ENCODE data around the gene SDCCAG8. TPM values are rescaled to one million over a fixed set of nuclear protein-coding genes. Genes with fewer than 3 reads are reported as not detected.

Gene SDCCAG8
- total RNA-seq, 1 experiment from 2014 or later: 10.0 TPM

DNA sequence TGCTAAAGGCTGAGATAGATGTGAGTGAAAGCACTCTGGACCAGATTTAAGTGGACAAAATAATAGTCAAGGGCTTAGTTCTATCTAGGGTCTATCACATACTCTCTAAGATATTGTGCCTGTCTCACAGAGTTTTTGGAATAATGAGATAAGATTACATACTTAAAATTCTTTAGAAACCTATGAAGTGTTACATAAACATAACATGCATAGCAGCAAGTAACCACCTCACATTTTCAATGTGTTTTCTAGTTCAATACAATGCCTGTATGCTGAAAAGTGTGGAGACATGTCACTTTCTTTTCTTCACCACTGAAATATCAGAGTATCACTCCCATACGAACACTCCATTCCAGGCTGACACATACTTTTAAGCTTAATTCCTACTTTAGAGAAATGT lies 16.2 kb downstream of the SDCCAG8 start:
- Histone ChIP-seq H3K4ac (ENCODE audit: low read depth, low read length) (no peak overlapping the region), H2AK5ac (ENCODE audit: insufficient read length, low read length) (no peak overlapping the region), H2BK5ac (ENCODE audit: insufficient read length, low read length) (no peak overlapping the region), H3K4me2 (ENCODE audit: insufficient read depth, insufficient read length, low read length) (no peak overlapping the region), H4K91ac (ENCODE audit: insufficient read length, low read depth, low read length) (no peak overlapping the region), H2BK20ac (ENCODE audit: low read depth, low read length, poor library complexity, severe bottlenecking) (no peak overlapping the region), H3K4me1 (ENCODE audit: insufficient read depth, low read length) (peaks cover 2% of the 10 kb centered on the region; the same call in 1 of the 2 replicates), H2BK15ac (ENCODE audit: low read depth, low read length) (no peak overlapping the region), H3K18ac (ENCODE audit: insufficient read length, low read depth, low read length) (no peak overlapping the region), H2BK12ac (ENCODE audit: insufficient read length, low read depth, low read length) (no peak overlapping the region), H3K27ac (ENCODE audit: insufficient read length, low read depth, low read length) (no peak overlapping the region), H3K79me2 (ENCODE audit: insufficient read depth, low read length) (no peaks in the 10 kb centered on the region), H4K5ac (ENCODE audit: insufficient read length, low read depth, low read length) (no peak overlapping the region), H3K9ac (ENCODE audit: extremely low read depth, insufficient read length, low read length) (no peak overlapping the region), H4K8ac (replicated peaks; ENCODE audit: insufficient read length, low read depth, low read length) (no peak overlapping the region), H3K23me2 (ENCODE audit: insufficient read length, low read depth, low read length, poor library complexity, severe bottlenecking) (peaks cover 2% of the 10 kb centered on the region), H2AFZ (ENCODE audit: low read length) (no peak overlapping the region), H3K23ac (ENCODE audit: insufficient read length, low read depth, low read length) (no peak overlapping the region), H3K56ac (ENCODE audit: insufficient read length, low read depth, low read length) (no peak overlapping the region), H3K27me3 (ENCODE audit: insufficient read depth, low read length) (no peaks in the 10 kb centered on the region), H3K79me1 (ENCODE audit: insufficient read depth, low read depth, low read length, poor library complexity, severe bottlenecking) (no peaks in the 10 kb centered on the region), H3T11ph (ENCODE audit: low read length) (no peak overlapping the region), H2BK120ac (ENCODE audit: low read depth, low read length, poor library complexity, severe bottlenecking) (no peak overlapping the region), H4K20me1 (ENCODE audit: control insufficient read depth, insufficient read depth, insufficient read length) (no peaks in the 10 kb centered on the region), H3K9me3 (ENCODE audit: control insufficient read depth, low read depth, low read length) (no peaks in the 10 kb centered on the region), H3K14ac (ENCODE audit: insufficient read depth, low read length) (no peak overlapping the region)
- no peak for DNase-seq
- Mint-ChIP-seq H3K27me3 (ENCODE audit: low read depth) (no peaks in the 10 kb centered on the region), H3K4me1 (peaks cover 14% of the 10 kb centered on the region in 2 experiments), H3K36me3 (ENCODE audit: insufficient read depth in 1 of 3, low read depth in 3 of 3) (peaks cover 0 to 5% (median 0%) of the 10 kb centered on the region in 3 experiments; a peak in 2 of 7 replicates), H3K27ac (no peak overlapping the region), H3K4me3 (no peak overlapping the region), H3K9me3 (no peaks in the 10 kb centered on the region; a peak in 1 of 5 replicates)
- no CpG with 5 or more reads among the region's 1 CpG for WGBS (ENCODE audit: extremely low coverage, insufficient read length, low lambda C conversion rate)
- TF ChIP-seq, protein P1, sequence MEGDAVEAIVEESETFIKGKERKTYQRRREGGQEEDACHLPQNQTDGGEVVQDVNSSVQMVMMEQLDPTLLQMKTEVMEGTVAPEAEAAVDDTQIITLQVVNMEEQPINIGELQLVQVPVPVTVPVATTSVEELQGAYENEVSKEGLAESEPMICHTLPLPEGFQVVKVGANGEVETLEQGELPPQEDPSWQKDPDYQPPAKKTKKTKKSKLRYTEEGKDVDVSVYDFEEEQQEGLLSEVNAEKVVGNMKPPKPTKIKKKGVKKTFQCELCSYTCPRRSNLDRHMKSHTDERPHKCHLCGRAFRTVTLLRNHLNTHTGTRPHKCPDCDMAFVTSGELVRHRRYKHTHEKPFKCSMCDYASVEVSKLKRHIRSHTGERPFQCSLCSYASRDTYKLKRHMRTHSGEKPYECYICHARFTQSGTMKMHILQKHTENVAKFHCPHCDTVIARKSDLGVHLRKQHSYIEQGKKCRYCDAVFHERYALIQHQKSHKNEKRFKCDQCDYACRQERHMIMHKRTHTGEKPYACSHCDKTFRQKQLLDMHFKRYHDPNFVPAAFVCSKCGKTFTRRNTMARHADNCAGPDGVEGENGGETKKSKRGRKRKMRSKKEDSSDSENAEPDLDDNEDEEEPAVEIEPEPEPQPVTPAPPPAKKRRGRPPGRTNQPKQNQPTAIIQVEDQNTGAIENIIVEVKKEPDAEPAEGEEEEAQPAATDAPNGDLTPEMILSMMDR (conservative IDR thresholded peaks at IDR 0.05): no peak
